ENCODE data around the gene CTXN1.

DNA sequence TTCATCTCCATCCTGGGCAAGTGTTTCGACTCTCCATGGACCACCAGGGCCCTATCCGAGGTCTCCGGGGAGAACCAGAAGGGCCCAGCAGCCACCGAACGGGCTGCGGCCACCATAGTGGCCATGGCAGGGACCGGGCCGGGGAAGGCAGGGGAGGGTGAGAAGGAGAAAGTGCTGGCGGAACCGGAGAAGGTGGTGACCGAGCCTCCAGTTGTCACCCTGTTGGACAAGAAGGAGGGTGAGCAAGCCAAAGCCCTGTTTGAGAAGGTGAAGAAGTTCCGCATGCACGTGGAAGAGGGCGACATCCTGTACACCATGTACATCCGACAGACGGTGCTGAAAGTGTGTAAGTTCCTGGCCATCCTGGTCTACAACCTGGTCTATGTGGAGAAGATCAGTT is 27.0 kb downstream of the CTXN1 start:
- TF ChIP-seq, protein P1, sequence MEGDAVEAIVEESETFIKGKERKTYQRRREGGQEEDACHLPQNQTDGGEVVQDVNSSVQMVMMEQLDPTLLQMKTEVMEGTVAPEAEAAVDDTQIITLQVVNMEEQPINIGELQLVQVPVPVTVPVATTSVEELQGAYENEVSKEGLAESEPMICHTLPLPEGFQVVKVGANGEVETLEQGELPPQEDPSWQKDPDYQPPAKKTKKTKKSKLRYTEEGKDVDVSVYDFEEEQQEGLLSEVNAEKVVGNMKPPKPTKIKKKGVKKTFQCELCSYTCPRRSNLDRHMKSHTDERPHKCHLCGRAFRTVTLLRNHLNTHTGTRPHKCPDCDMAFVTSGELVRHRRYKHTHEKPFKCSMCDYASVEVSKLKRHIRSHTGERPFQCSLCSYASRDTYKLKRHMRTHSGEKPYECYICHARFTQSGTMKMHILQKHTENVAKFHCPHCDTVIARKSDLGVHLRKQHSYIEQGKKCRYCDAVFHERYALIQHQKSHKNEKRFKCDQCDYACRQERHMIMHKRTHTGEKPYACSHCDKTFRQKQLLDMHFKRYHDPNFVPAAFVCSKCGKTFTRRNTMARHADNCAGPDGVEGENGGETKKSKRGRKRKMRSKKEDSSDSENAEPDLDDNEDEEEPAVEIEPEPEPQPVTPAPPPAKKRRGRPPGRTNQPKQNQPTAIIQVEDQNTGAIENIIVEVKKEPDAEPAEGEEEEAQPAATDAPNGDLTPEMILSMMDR (IDR thresholded peaks at IDR 0.05; ENCODE audit: low read depth, low read length, poor library complexity, severe bottlenecking): no peak
- TF ChIP-seq EZH2phosphoT487 (IDR thresholded peaks at IDR 0.05; ENCODE audit: borderline replicate concordance, low read length): no peak
